GM12892 (cell line): Measurements from ENCODE around the gene P4HA2.
A peak's percentile ranks its signal among the peaks of the same experiment; 100 is the strongest.
"Not testable (repeated sequence)": the region's sequence is repeated elsewhere in the genome, so short reads cannot be mapped to it uniquely, and the experiment has no call there.

Experiments
- DNase-seq: peaks from one replicate; pipeline ENCODE4 v3.0.0; 2011; ENCODE audit not compliant: insufficient read length
- FAIRE-seq: peaks from 2 replicates; lab custom pipeline; 2011; peaks lifted over from hg19 to GRCh38; lab: Jason Lieb, UNC
- POLR2A ChIP-seq: IDR thresholded peaks from 2 replicates; pipeline ENCODE4 v1.6.1; 2011; ENCODE audit warnings: low read depth, low read length, control low read depth
- POLR2AphosphoS5 ChIP-seq: IDR thresholded peaks from 2 replicates; pipeline ENCODE4 v1.6.1; 2011; ENCODE audit warnings: low read depth, low read length, control low read depth
- TAF1 ChIP-seq: IDR thresholded peaks from 2 replicates; pipeline ENCODE4 v1.6.1; 2011; ENCODE audit warnings: low read depth, mild to moderate bottlenecking, control low read depth, low read length, borderline replicate concordance

Gene P4HA2

DNA sequence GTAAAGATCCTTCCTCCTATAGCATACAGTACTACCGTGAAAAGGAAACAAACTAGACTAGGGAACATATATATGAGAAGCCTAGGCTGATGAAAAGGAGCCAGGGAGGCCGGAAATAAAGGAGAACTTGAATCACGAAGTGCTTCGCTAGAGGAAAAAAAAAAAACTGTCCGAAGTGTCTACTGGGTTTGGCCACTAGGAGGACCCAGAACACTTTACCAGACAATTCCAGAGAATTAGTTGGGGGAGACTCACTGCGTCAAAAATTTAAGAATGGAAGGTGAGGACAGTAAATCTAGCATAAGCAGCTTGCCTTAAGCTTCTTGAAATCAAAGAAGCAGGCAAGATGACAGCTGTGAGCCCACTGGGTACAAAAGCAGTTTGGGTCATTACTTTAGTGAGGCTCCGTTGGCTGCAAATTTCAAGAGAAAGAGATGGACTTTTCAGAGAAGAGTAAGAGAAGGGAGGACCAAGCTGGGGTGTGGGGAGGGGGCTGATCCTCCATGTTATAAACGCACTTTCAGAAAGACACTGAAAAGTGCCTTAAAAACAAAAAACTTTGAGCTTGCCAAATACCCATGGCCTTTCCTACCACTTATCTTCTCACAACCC, 47.4 kb downstream of the P4HA2 start:
- FAIRE-seq (peak; percentile 48), DNase-seq (no peak)
- TF ChIP-seq TAF1, result no peak

DNA sequence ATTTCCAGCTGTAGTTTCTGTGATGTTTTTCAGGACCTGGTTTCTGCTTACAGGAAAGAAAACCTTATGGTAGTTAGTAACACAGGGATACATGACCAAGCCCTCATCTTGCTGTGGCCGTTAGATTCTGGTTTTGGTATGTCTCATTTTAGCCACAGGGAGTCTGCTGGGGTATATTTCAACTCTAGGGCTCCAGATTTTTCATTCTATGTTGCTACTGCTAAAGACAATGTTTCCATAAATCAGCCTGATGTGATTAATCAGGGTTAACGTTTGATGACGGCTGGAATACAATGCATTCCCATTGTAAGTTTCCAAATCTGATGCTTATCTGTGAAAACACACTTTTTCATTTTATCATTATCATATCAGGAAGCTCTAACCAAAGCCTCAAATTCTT, 48.2 kb downstream of the P4HA2 start:
- no peak for TF ChIP-seq TAF1
- no peak for TF ChIP-seq POLR2AphosphoS5
- TF ChIP-seq POLR2A, result no peak
- DNase-seq, result no peak
- FAIRE-seq, result no peak

DNA sequence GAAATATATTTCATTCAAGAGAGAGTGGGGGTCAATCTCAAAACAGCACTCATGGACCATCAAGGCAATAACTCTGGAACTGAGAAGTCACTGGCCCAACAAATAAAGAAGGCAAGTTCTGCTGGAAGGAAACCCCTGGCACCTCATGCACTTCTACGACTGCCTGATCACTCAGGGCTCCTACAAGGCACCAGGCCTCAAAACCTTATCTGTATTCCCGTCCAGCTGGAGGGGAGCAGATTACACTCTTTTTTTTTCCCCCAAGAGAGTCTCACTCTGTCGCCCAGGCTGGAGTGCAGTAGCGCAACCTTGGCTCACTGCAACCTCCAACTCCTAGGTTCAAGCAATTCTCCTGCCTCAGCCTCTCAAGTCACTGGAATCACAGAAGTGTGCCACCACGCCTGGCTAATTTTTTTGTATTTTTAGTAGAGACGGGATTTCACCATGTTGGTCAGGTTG, 49.9 kb downstream of the P4HA2 start:
- no peak for TF ChIP-seq TAF1
- TF ChIP-seq POLR2A, result no peak
- no peak for TF ChIP-seq POLR2AphosphoS5
- DNase-seq (no peak), FAIRE-seq (no peak)

DNA sequence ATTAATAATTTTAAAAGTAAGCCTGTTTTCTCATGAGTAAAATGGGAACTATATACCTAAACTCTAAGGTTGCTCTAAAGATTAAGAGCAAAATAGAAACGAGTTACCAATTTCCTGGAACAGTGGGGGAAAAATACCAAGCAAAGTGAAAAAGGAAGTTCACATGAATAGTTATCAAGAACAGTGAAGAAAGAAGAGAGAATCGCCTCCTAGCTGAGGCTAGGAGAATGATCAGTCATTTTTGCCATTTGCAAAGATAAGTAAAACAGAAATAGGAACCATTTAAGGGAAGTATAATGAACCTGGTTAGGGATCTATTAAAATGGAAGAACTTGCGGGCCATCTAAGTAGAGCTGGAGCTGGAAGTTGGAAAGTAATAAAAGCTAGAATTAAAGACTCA, 50.7 kb downstream of the P4HA2 start:
- TF ChIP-seq POLR2A (no peak), POLR2AphosphoS5 (no peak)
- DNase-seq (no peak), FAIRE-seq (peak; percentile 62)

DNA sequence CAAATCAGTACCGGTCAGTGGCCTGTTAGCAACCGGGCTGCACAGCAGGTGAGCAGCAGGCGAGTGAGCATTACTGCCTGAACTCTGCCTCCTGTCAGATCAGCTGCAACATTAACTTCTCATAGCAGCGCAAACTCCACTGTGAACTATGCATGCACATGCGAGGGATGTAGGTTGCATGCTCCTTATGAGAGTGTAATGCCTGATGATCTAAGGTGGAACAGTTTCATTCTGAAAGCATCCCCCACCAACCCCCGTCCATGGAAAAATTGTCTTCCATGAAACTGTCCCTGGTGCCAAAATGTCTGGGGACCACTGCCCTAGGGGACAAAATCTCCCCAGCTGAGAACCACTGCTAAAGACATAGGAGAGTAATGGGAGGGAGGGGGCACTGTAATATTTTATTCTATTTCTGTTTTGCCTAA, 51.1 kb downstream of the P4HA2 start:
- peak; percentile 93 for FAIRE-seq
- TF ChIP-seq POLR2AphosphoS5 (no peak), POLR2A (no peak), TAF1 (no peak)
- DNase-seq, result no peak

DNA sequence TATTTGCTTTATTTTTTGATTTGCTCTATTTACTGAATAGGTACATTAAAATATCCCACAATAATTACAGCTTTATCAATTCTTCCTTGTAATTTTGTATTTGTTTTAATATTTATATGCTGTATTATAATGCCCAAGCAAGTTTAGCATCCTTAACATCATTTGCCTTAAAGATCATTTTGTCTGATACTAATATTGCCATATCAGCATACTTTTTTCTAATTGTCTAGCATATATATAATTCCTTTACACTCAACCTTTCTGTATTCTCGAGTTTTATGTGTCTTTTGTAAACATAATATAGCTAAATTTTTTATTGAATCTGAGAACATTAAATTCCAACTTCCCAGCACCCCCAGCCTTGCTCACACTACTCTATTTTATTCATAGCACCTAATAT, 64.7 kb downstream of the P4HA2 start:
- DNase-seq, result no peak
- no peak for TF ChIP-seq POLR2A
- no peak for TF ChIP-seq POLR2AphosphoS5
- TF ChIP-seq TAF1, result no peak
- no peak for FAIRE-seq

DNA sequence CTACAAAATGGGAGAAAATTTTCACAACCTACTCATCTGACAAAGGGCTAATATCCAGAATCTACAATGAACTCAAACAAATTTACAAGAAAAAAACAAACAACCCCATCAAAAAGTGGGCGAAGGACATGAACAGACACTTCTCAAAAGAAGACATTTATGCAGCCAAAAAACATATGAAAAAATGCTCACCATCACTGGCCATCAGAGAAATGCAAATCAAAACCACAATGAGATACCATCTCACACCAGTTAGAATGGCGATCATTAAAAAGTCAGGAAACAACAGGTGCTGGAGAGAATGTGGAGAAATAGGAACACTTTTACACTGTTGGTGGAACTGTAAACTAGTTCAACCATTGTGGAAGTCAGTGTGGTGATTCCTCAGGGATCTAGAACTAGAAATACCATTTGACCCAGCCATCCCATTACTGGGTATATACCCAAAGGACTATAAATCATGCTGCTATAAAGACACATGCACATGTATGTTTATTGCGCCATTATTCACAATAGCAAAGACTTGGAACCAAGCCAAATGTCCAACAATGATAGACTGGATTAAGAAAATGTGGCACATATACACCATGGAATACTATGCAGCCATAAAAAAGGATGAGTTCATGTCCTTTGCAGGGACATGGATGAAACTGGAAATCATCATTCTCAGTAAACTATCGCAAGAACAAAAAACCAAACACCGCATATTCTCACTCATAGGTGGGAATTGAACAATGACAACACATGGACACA, 65.9 kb downstream of the P4HA2 start:
- DNase-seq, FAIRE-seq: not testable (repeated sequence)

DNA sequence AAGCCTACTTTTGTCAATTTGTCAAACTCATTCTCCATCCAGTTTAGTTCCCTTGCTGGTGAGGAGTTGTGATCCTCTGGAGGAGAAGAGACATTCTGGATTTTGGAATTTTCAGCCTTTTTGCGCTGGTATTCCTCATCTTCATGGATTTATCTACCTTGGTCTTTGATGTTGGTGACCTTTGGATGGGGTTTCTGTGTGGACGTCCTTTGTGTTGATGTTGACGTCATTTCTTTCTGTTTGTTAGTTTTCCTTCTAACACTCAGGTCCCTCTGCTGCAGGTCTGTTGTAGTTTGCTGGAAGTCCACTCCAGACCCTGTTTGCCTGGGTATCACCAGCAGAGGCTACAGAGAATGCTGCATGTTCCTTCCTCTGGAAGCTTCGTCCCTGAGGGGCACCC, 71.2 kb downstream of the P4HA2 start:
- no peak for DNase-seq
- TF ChIP-seq POLR2AphosphoS5 (no peak), TAF1 (no peak), POLR2A (no peak)
- no peak for FAIRE-seq

DNA sequence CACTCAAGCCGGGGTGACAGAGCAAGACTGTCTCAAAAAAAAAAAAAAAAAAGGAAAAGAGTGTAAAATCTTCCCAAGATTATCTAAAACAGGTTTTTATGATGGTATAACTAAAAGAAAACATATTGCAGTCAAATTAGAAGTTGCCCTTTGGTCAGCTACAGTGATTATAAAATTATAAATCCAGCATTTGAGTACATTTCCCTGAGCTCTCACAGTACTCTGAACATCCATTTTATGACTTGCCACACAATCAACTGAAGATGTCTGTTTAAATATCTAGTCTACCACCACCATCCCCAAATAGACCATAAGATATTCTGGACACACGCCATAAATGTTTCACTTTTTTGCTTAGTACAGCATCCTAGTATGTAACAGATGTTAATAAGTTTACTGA, 77.1 kb downstream of the P4HA2 start:
- TF ChIP-seq POLR2A (no peak), TAF1 (no peak), POLR2AphosphoS5 (no peak)
- FAIRE-seq (no peak), DNase-seq (no peak)

DNA sequence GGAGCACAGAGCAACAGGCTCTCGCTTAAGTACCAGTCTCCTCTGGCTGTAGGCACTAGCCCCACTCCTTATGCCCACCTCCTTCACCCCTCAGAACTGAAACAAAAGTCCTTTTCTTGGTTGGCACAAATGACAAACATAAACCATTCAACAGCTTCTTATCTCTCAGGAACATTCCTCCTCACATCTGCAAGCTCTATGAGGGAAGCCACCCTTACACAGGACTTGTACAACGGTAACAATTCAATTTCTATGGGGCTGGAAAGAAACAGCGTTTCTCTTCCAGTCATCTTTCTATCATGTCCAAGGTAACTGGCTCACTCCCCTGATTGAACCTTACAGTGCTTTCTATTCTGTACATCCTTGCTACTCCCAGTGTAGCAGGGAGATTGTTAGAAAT, 80.0 kb downstream of the P4HA2 start:
- FAIRE-seq, result no peak
- DNase-seq, result no peak
- TF ChIP-seq TAF1 (no peak), POLR2AphosphoS5 (no peak), POLR2A (no peak)

DNA sequence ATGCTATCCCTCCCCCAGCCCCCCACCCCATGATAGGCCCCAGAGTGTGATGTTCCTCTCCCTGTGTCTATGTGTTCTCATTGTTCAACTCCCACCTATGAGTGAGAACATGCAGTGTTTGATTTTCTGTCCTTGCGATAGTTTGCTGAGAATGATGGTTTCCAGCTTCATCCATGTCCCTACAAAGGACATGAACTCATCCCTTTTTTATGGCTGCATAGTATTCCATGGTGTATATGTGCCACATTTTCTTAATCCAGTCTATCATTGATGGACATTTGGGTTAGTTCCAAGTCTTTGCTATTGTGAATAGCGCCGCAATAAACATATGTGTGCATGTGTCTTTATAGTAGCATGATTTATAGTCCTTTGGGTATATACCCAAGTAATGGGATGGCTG, 82.3 kb downstream of the P4HA2 start:
- FAIRE-seq, result not testable (repeated sequence)

DNA sequence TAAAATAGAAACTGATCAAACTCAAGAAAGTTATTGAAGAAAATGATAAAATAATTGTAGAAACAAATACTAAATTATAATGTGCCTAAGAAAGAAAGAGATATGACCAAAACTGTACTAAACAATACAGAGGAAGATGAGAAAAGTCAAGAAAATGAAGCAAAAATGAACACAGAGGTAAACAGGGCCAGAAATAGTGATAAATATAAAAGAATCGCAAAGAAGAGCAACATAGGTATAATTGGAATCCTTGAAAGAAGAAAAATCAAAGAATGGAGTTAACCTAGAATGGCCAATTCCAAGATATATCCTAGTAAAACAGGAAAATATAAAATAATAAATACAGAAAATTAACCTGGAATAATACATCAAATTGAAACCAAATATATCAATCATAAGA, 84.5 kb downstream of the P4HA2 start:
- no peak for TF ChIP-seq POLR2A
- TF ChIP-seq TAF1, result no peak
- TF ChIP-seq POLR2AphosphoS5, result no peak
- DNase-seq, result no peak
- FAIRE-seq, result no peak

More for the DNA sequence above, 82.3 kb downstream of the P4HA2 start:
- DNase-seq, result not testable (repeated sequence)

DNA sequence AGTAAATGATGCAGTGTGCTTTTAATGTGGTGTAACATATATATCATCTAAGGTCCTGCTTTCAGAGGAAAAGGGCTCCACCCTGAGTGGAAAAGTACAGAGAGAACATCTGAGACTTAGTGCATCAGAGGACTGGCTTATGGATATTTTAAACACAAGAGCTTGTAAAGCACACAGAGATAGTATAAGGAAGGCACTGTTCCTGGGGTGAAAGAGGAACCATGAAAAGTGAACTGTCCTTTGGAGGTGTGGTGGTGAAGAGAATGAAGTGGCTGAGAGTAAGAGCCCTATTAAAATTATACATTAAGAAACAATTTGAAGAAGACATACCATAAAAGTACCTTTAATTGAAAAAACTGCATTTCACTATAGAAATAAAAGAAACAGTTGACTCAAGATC, 85.2 kb downstream of the P4HA2 start:
- TF ChIP-seq TAF1, result no peak
- TF ChIP-seq POLR2A, result no peak
- no peak for TF ChIP-seq POLR2AphosphoS5
- no peak for DNase-seq
- FAIRE-seq, result no peak
